Naive thymus-derived CD4-positive, alpha-beta T cell (primary cell): ENCODE results near the gene DAAM2. TPM values are rescaled to one million over a fixed set of nuclear protein-coding genes. Genes with fewer than 3 reads are reported as not detected.

ENCODE experiments used
- ATAC-seq: fragments of 150-1000 bp; cut with Tn5 transposase; 2 replicates; pipeline ENCODE4 v1.10.0; 2021; ENCODE audit warnings: mild to moderate bottlenecking, moderate library complexity
- CTCF ChIA-PET: fragments of 350-600 bp; sonication (Branson Sonifier 250); formaldehyde crosslinking; loops from one replicate; lab custom pipeline; 2021; ENCODE audit warnings: antibody characterized with exemption; lab: Charles Lee
- POLR2A ChIA-PET: fragments of 350-600 bp; sonication (Branson Sonifier 250); formaldehyde crosslinking; loops from one replicate; lab custom pipeline; 2021; ENCODE audit warnings: antibody characterized with exemption, inconsistent platforms; lab: Charles Lee
- DNase-seq, 9 donors: peaks; one replicate each; pipeline versions ENCODE4 v3.0.0 to v3.0.0-alpha.2; 2020 to 2022; ENCODE audit warnings: mixed read lengths in 1 of 9
- H3K27ac ChIP-seq: one replicate; pipeline ENCODE4 v1.7.0; 2013; ENCODE audit warnings: mild to moderate bottlenecking, low read depth, low read length, moderate library complexity
- H3K27me3 ChIP-seq, 2 donors: one replicate each; pipeline ENCODE4 v1.7.0; 2013; ENCODE audit warnings: low read length in 2 of 2, mild to moderate bottlenecking in 2 of 2, moderate library complexity in 2 of 2; ENCODE audit not compliant: control insufficient read depth in 2 of 2, insufficient read depth in 2 of 2
- H3K36me3 ChIP-seq, 3 experiments: 1 replicate in 2 of 3; 2 replicates in 1 of 3; pipeline ENCODE4 v1.7.0; 2013; ENCODE audit warnings: low read length in 3 of 3, mild to moderate bottlenecking in 3 of 3, moderate library complexity in 1 of 3; ENCODE audit not compliant: insufficient read depth in 3 of 3, control insufficient read depth in 2 of 3
- H3K4me1 ChIP-seq, 2 donors: one replicate each; pipeline ENCODE4 v1.7.0; 2013; ENCODE audit warnings: low read length in 2 of 2, mild to moderate bottlenecking in 2 of 2, moderate library complexity in 1 of 2; ENCODE audit not compliant: control insufficient read depth in 2 of 2, insufficient read depth in 2 of 2
- H3K4me3 ChIP-seq: 2 replicates; pipeline ENCODE4 v1.7.0; 2013; ENCODE audit warnings: mild to moderate bottlenecking, low read length
- H3K9me3 ChIP-seq, 3 experiments: 1 replicate in 2 of 3; 2 replicates in 1 of 3; pipeline ENCODE4 v1.7.0; 2013; ENCODE audit warnings: low read length in 3 of 3; ENCODE audit not compliant: control insufficient read depth in 2 of 3
- H3K27ac Mint-ChIP-seq, 9 donors: one replicate each; pipeline ENCODE4 v1.8.0; 2020 to 2022; ENCODE audit warnings: mixed read lengths in 9 of 9, mild to moderate bottlenecking in 8 of 9, moderate library complexity in 5 of 9, inconsistent platforms in 2 of 9
- H3K27me3 Mint-ChIP-seq, 5 donors: one replicate each; pipeline ENCODE4 v1.8.0; 2021 to 2022; ENCODE audit warnings: mixed read lengths in 5 of 5, mild to moderate bottlenecking in 1 of 5
- H3K36me3 Mint-ChIP-seq, 5 donors: one replicate each; pipeline ENCODE4 v1.8.0; 2020 to 2022; ENCODE audit warnings: mixed read lengths in 5 of 5, mild to moderate bottlenecking in 3 of 5, inconsistent platforms in 1 of 5
- H3K4me1 Mint-ChIP-seq, 7 donors: one replicate each; pipeline ENCODE4 v1.8.0; 2020 to 2022; ENCODE audit warnings: mixed read lengths in 7 of 7, mild to moderate bottlenecking in 3 of 7, inconsistent platforms in 1 of 7
- H3K4me3 Mint-ChIP-seq, 10 donors: one replicate each; pipeline ENCODE4 v1.8.0; 2020 to 2022; ENCODE audit warnings: mild to moderate bottlenecking in 10 of 10, mixed read lengths in 10 of 10, moderate library complexity in 6 of 10, inconsistent platforms in 2 of 10
- H3K9me3 Mint-ChIP-seq, 11 donors: one replicate each; pipeline ENCODE4 v1.8.0; 2020 to 2022; ENCODE audit warnings: mixed read lengths in 11 of 11, mild to moderate bottlenecking in 4 of 11, inconsistent platforms in 1 of 11, moderate library complexity in 1 of 11
- intact Hi-C, 2 donors: fragments of 100-400 bp; cut with micrococcal nuclease; formaldehyde crosslinking; loops; one replicate each; pipeline ENCODE4 v1.15.1; 2023
- polyA plus RNA-seq, 2 donors: library from polyadenylated mRNA; unstranded; fragments of 300-500 nt; fragmentation: Illumina TruSeq; gene quantifications; one replicate each; pipeline ENCODE4 v1.2.3, GENCODE V29; 2021
- total RNA-seq, 6 experiments: library from RNA in 5 of 6; stranded (reverse) in 5 of 6; gene quantifications; 1 replicate in 5 of 6; 2 replicates in 1 of 6; pipeline ENCODE4 v1.2.3 and lab custom pipeline; 2021 to 2026

DAAM2 gene
- total and polyA plus RNA-seq, 7 experiments from 2014 or later, result not detected

DNA sequence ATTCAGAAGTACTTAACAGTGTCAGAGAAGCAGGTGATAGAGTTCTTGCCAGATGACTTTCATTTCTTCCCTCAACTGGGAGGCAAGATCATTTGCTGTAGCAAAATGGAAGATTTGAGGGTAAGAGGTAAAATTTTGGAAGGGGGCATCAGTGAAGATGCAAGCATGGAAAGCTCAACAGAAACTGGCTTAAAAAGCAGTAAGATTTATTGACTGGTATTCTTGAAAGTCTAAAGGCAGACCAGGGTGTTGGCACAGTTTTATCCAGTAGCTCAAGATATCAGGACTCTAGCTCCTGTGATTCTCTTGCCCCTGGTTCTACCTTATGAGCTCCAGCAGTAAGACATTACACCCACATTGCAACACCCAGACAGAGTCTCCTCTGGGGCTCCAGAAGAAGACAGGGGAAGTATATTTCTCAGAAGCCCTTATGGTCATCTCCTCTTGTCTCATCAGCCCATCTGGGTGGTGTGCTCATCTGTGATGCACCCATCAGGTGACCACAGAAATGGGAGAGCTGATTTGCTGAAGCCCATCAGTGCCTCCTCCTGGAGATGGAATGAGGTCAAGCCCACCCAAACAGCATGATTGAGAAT is 158.0 kb downstream of the DAAM2 start:
- no peaks in the 10 kb centered on the region for H3K4me1 ChIP-seq
- CTCF ChIA-PET, result no interaction called here
- H3K4me3 ChIP-seq, result no peak overlapping the region
- no peaks in the 10 kb centered on the region for H3K36me3 Mint-ChIP-seq
- no peak overlapping the region for H3K27ac ChIP-seq
- peaks cover 0 to 4% (median 0%) of the 10 kb centered on the region in 11 donors for H3K9me3 Mint-ChIP-seq
- H3K27me3 ChIP-seq, result peaks cover 0 to 3% of the 10 kb centered on the region in 2 donors
- no peak for ATAC-seq
- no peak for DNase-seq
- H3K27ac Mint-ChIP-seq, result no peak overlapping the region
- no peaks in the 10 kb centered on the region for H3K4me1 Mint-ChIP-seq
- intact Hi-C loops, result no loop called here
- no peak overlapping the region for H3K4me3 Mint-ChIP-seq
- H3K36me3 ChIP-seq, result no peaks in the 10 kb centered on the region
- POLR2A ChIA-PET, result no interaction called here
- H3K9me3 ChIP-seq, result no peaks in the 10 kb centered on the region
- H3K27me3 Mint-ChIP-seq, result peaks cover 0 to 7% (median under 1%) of the 10 kb centered on the region in 5 donors

DNA sequence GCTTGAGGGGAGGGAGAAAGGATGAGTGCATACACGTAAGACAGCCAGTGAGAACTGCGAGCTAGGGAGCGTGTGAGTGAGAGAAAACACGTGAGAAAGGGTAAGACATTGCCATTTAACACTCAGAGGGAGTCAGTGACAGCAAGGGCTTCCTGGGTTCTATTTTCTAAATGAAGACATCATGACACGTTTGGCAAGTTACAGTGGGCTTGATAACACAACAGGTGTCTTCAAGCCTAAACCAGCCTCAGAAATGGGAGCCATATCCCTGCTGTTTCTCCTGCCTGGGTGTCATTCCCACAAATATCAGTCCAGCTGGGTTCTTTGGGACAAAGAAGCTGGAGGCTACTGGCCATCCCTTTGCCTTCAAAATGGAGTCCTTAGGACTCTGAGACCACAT is 159.0 kb downstream of the DAAM2 start:
- intact Hi-C loops, result no loop called here
- Histone ChIP-seq H3K36me3 (no peaks in the 10 kb centered on the region), H3K9me3 (no peaks in the 10 kb centered on the region), H3K27ac (no peak overlapping the region), H3K4me3 (no peak overlapping the region), H3K27me3 (peaks cover 0 to 3% of the 10 kb centered on the region in 2 donors), H3K4me1 (no peaks in the 10 kb centered on the region)
- Mint-ChIP-seq H3K4me3 (no peak overlapping the region), H3K27ac (no peak overlapping the region), H3K36me3 (no peaks in the 10 kb centered on the region), H3K4me1 (no peaks in the 10 kb centered on the region), H3K27me3 (peaks cover 0 to 10% (median 4%) of the 10 kb centered on the region in 5 donors), H3K9me3 (peaks cover 0 to 5% (median 0%) of the 10 kb centered on the region in 11 donors)
- ChIA-PET CTCF (no interaction called here), POLR2A (no interaction called here)
- DNase-seq, result no peak
- no peak for ATAC-seq

DNA sequence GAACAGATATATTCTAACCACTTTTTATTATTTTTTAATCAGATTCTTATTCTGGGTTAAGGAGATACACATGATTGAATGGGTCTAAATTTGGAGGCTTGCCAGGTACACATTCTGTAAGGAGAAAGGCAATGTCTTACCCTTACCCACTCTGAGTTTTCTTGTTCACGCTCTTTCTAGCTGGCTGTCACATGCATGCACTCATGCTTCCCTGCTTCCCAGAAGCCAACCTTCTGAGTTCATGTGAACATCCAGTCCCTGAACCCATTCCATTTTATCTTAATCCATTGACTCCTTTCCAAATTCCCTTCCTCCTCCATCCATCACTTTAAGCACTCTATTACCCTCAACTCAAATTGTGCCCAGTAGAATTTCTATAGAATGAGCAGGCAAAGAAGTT is 159.5 kb downstream of the DAAM2 start:
- H3K36me3 Mint-ChIP-seq, result no peaks in the 10 kb centered on the region
- peaks cover 0 to 5% (median 0%) of the 10 kb centered on the region in 11 donors for H3K9me3 Mint-ChIP-seq
- Histone ChIP-seq H3K4me3 (no peak overlapping the region), H3K9me3 (no peaks in the 10 kb centered on the region), H3K4me1 (no peaks in the 10 kb centered on the region), H3K36me3 (no peaks in the 10 kb centered on the region), H3K27me3 (peaks cover 0 to 3% of the 10 kb centered on the region in 2 donors), H3K27ac (no peak overlapping the region)
- H3K27ac Mint-ChIP-seq, result no peak overlapping the region
- DNase-seq (no peak), ATAC-seq (no peak)
- peaks cover 0 to 10% (median 3%) of the 10 kb centered on the region in 5 donors for H3K27me3 Mint-ChIP-seq
- no peak overlapping the region for H3K4me3 Mint-ChIP-seq
- CTCF ChIA-PET, result no interaction called here
- POLR2A ChIA-PET, result no interaction called here
- intact Hi-C loops, result no loop called here
- no peaks in the 10 kb centered on the region for H3K4me1 Mint-ChIP-seq

DNA sequence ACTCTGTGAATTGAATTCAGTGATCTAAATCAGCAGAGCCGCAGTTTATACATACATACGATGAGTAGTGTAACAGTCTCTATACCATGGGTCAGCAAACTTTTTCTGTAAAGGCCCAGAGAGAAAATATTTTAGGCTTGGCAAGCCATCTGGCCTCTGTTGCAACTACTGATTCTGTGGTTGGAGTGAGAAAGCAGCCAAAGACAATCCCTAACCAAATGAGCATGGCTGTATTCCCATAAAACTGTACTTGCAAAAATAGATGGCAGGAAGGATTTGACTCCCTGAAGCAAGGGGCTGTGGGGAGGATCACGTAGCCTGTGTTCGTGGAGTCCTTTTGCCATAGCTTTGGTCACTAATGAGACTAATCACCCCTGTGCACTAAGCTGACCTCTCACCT is 160.0 kb downstream of the DAAM2 start:
- intact Hi-C loops, result no loop called here
- Mint-ChIP-seq H3K9me3 (peaks cover 0 to 5% (median 0%) of the 10 kb centered on the region in 11 donors), H3K27me3 (peaks cover 0 to 10% (median 3%) of the 10 kb centered on the region in 5 donors), H3K27ac (no peak overlapping the region), H3K4me3 (no peak overlapping the region), H3K4me1 (no peaks in the 10 kb centered on the region), H3K36me3 (no peaks in the 10 kb centered on the region)
- ChIA-PET CTCF (no interaction called here), POLR2A (no interaction called here)
- Histone ChIP-seq H3K27me3 (peaks cover 0 to 3% of the 10 kb centered on the region in 2 donors), H3K9me3 (no peaks in the 10 kb centered on the region), H3K4me1 (no peaks in the 10 kb centered on the region), H3K27ac (no peak overlapping the region), H3K4me3 (no peak overlapping the region), H3K36me3 (no peaks in the 10 kb centered on the region)
- DNase-seq (no peak), ATAC-seq (no peak)

DNA sequence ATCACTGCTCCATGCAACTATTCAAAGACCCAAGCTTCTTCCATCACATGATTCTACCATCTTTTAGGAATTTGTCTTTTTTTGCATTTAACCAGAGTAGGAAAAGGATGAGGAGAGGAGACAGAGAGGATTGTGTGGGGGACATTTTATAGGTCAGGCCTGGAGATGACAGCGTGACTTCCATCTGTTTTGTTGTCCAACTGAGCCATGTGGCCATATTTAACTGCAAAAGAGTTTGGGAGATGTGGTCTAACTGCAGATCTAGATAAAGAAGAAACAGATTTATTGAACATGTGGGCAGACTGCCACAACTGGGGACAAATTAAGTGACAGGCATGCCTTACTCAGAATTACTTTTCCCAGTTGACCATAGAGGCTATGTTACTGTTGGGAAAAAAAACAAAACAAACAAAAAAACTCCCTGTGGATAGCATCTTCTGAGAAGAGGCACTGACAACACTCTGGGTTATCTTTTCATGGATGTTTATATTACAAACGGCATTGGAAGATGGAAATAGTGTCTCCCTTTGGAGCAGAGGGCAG is 161.0 kb downstream of the DAAM2 start:
- peaks cover 0 to 13% (median 4%) of the 10 kb centered on the region in 5 donors for H3K27me3 Mint-ChIP-seq

More for the DNA sequence above, 161.0 kb downstream of the DAAM2 start:
- Mint-ChIP-seq H3K27ac (no peak overlapping the region), H3K9me3 (peaks cover 0 to 6% (median 0%) of the 10 kb centered on the region in 11 donors), H3K4me1 (no peaks in the 10 kb centered on the region), H3K36me3 (no peaks in the 10 kb centered on the region), H3K4me3 (no peak overlapping the region)
- Histone ChIP-seq H3K4me1 (no peaks in the 10 kb centered on the region), H3K36me3 (no peaks in the 10 kb centered on the region), H3K9me3 (no peaks in the 10 kb centered on the region), H3K4me3 (no peak overlapping the region), H3K27ac (no peak overlapping the region), H3K27me3 (peaks cover 0 to 3% of the 10 kb centered on the region in 2 donors)
- ChIA-PET CTCF (no interaction called here), POLR2A (no interaction called here)
- intact Hi-C loops, result no loop called here
- DNase-seq (no peak), ATAC-seq (no peak)

Other genes with a start within 250 kb of the DAAM2 start
- not detected for gene KIF6, start 67.0 kb upstream of the DAAM2 start, total RNA-seq
- gene KIF6, start 67.0 kb upstream of the DAAM2 start, polyA plus RNA-seq, result under 1 TPM in 1 of 2 donors, not detected in 1; 0.75 TPM
- gene MOCS1, start 142.1 kb downstream of the DAAM2 start, total RNA-seq, result 1 to 10 TPM in 3 of 5 experiments, under 1 TPM in 2; 0.56 to 3.0 (median 1.3) TPM
- gene MOCS1, start 142.1 kb downstream of the DAAM2 start, polyA plus RNA-seq, result 1 to 10 TPM; 1.0 to 1.7 TPM